HG03196 (cell line): ENCODE measurements around the gene HLA-DQB1.
"Not testable (repeated sequence)": the region's sequence is repeated elsewhere in the genome, so short reads cannot be mapped to it uniquely, and the experiment has no call there.

Experiments used
- ATAC-seq: cut with Tn5 transposase; IDR thresholded peaks from one replicate; pipeline ENCODE4 v1.9.1; 2021; ENCODE audit not compliant: unreplicated experiment

The HLA-DQB1 gene

GRCh38 chr6:32662836-32663235, 3.6 kb downstream of the HLA-DQB1 start:
- no peak for ATAC-seq

- no peak for ATAC-seq
Observed at GRCh38 chr6:32662099-32662498, 4.4 kb downstream of the HLA-DQB1 start.

- ATAC-seq, result peak; percentile 69
Observed at GRCh38 chr6:32659856-32660595, 6.4 kb downstream of the HLA-DQB1 start.

- ATAC-seq, result no peak
Observed at GRCh38 chr6:32658268-32658897, 8.1 kb downstream of the HLA-DQB1 start.

- not testable (repeated sequence) for ATAC-seq
Observed at GRCh38 chr6:32657819-32658218, 8.6 kb downstream of the HLA-DQB1 start.

GRCh38 chr6:32657329-32657728, 9.1 kb downstream of the HLA-DQB1 start:
- ATAC-seq, result not testable (repeated sequence)

GRCh38 chr6:32655203-32655710, 11.2 kb downstream of the HLA-DQB1 start:
- no peak for ATAC-seq

GRCh38 chr6:32645047-32645703, 21.3 kb downstream of the HLA-DQB1 start:
- ATAC-seq, result no peak

GRCh38 chr6:32643904-32644303, 22.6 kb downstream of the HLA-DQB1 start:
- no peak for ATAC-seq

- no peak for ATAC-seq
Observed at GRCh38 chr6:32642720-32643106, 23.7 kb downstream of the HLA-DQB1 start.

- not testable (repeated sequence) for ATAC-seq
Observed at GRCh38 chr6:32641785-32642719, 24.4 kb downstream of the HLA-DQB1 start.

- no peak for ATAC-seq
Observed at GRCh38 chr6:32641122-32641521, 25.3 kb downstream of the HLA-DQB1 start.

- no peak for ATAC-seq
Observed at GRCh38 chr6:32639440-32640394, 26.7 kb downstream of the HLA-DQB1 start.

- no peak for ATAC-seq
Observed at GRCh38 chr6:32638532-32639219, 27.8 kb downstream of the HLA-DQB1 start.

GRCh38 chr6:32637883-32638282, 28.6 kb downstream of the HLA-DQB1 start:
- no peak for ATAC-seq

GRCh38 chr6:32637219-32637880, 29.1 kb downstream of the HLA-DQB1 start, which contains the start of gene HLA-DQA1:
Gene HLA-DQA1, plus strand, starts transcription at chr6:32637406. Its CDS starts 53 bp downstream, at chr6:32637459.
- peak; percentile 77 for ATAC-seq

- no peak for ATAC-seq
Observed at GRCh38 chr6:32635526-32636123, 30.8 kb downstream of the HLA-DQB1 start.

GRCh38 chr6:32629793-32630192, 36.7 kb downstream of the HLA-DQB1 start:
- ATAC-seq, result not testable (repeated sequence)
